Measurements from ENCODE around the gene CRYBB1.

The CRYBB1 gene

DNA sequence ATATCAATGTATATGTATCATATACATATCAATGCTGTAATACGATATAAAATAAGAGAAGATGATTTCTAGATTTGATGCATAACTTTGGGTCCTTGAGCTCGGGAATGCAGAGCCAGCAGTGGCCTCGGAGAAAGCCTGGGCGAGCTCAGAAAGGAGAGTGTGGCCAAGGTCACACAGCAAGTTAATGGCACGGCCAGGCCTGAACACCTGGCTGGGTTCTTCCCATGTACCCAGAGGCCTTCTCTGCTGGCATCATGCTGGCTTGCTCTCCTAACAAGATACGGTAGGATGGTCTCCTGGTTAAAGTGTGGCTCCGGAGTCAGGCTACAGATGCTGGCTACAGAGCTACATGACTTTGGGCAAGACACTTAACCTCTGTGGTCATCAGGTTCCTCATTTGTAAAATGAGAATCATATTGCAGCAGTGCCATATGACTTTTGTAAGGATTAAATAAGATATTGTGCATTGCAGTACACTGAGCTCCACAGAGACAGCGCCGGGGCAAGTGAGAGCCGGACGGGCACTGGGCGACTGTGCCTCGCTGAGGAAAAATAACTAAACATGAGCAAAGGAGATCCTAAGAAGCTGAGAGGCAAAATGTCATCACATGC lies 57.8 kb downstream of the CRYBB1 start:
- in situ Hi-C loops (cut with MboI; ENCODE audit: low sequenced_read_pairs): no loop called here

GRCh38 chr22:26558248-26558895 lies 59.5 kb downstream of the CRYBB1 start:
- in situ Hi-C loops (cut with MboI; ENCODE audit: low sequenced_read_pairs): no loop called here

DNA sequence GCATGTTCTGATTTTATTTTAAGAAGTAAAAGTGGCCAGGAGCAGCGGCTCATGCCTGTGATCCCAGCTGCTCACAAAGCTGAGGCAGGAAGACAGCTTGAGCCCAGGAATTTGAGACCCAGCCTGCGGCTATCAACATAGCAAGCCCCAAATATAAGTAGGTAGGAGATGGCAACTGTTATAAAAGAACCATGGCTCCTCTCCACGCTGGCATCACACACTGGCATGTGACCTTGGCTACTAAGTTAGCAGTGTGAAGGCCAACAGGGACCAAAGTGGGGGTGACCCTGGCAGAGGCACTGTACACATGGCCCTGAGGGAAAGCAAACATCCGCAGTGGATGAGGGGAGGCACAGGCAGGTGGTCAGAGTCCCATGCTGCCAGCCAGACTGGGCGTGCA lies 60.9 kb downstream of the CRYBB1 start:
- in situ Hi-C loops (cut with MboI; ENCODE audit: low sequenced_read_pairs): no loop called here

DNA sequence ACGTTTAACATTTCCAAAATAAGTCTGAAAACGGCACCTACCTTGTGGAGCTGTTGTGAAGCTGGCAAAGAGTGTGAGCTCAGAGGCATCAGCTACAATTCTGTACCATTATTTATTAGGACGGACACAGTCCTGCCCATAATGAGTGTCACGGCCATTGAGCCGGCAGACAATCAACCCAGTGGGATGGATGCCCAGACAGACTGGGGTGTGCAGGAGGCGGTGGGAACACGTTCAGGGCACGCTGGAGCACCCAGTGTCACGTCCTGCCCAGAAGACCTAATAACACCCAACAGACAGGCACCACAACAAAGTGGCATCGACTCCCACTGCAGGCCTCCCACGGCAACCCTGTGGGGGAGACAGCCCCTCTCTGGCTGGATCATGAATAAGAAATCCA lies 62.3 kb downstream of the CRYBB1 start:
- in situ Hi-C loops (cut with MboI; ENCODE audit: low sequenced_read_pairs): no loop called here

DNA sequence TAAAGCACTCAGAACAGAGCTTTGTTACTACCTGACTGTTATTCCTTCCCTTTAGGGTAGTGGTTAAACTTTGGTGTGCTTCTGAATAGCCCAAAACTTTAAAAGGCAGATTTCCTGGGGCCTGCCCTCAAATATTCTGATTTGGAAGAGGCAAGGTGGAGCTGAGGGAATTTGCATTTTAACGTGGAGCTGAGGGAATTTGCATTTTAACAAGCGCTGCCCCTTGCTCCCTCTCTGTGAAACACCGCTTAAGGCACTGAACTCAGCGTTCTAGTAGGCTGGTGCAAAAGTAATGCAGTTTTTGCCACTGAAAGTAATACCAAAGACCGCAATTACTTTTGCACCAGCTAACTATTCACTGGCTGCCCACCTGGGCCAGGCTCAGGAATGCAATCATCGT lies 62.9 kb downstream of the CRYBB1 start:
- in situ Hi-C loops (cut with MboI; ENCODE audit: low sequenced_read_pairs): no loop called here

DNA sequence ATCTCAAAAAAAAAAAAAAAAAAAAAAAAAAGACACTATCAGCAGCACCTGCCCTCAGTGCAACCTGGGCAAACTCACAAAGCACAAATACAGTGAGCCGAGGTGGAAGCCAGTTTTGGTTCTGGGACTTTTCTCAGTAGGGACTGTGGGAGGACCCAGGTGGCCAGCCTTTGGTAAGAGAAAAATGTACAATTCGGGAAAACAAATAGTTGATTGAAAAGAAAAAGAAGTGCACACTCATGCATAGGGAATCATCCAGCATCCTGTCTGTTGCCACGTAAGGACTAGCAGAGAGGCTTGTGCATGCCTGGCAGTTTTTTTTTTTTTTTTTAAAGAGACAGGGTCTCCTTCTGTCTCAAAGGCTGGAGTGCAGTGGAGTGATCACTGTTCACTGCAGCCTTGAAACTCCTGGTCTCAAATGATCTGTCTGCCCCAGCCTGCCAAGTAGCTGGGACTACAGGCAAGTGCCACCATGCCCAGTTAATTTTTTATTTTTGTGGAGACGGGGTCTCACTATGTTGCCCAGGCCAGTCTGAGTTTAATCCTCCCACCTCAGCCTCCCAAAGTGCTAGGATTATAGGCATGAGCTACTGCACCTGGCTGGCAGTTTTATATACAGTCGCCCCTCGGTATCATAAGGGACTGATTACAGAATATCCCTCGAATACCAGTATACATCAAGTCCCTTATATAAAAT lies 64.6 kb downstream of the CRYBB1 start:
- in situ Hi-C loops (cut with MboI; ENCODE audit: low sequenced_read_pairs): no loop called here

GRCh38 chr22:26552466-26552865 lies 65.4 kb downstream of the CRYBB1 start:
- in situ Hi-C loops (cut with MboI; ENCODE audit: low sequenced_read_pairs): no loop called here

GRCh38 chr22:26551568-26551967 lies 66.3 kb downstream of the CRYBB1 start:
- in situ Hi-C loops (cut with MboI; ENCODE audit: low sequenced_read_pairs): no loop called here

DNA sequence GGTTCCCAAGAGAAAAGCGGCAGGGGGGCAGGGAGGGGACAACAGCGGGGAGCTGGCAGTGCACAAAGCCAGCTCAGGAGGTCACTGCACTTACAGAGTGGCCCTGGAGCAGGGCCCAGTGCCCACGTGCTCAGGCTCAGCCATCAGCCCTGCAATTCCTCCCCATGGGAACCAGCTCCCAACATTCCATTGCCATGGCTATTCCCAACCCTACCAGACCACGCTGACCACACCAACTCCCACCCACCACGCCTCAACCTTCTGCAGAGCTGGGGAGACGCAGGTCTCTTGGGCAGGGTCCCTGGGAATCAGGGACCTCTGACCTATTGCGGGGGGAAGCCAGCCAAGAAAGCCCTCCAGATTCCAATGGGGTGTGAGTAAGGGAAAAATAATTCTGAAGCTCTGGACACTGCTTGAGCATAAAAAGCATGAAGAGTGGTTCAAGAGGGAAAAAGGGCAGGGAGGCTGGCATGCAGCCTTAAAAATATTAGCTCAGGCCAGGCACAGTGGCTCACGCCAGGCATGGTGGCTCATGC lies 67.3 kb downstream of the CRYBB1 start:
- in situ Hi-C loops (cut with MboI; ENCODE audit: low sequenced_read_pairs): no loop called here

- in situ Hi-C loops (cut with MboI; ENCODE audit: low sequenced_read_pairs): no loop called here
These were observed 67.8 kb downstream of the CRYBB1 start for GRCh38 chr22:26549902-26550497.
